Activated CD8-positive, alpha-beta memory T cell treated with anti-CD3 and anti-CD28 coated beads, Interleukin-2, amount 10 ng/mL, durations not matched to agents 7 days and 5 days (primary cell): ENCODE measurements around the gene FOXP4. TPM values are rescaled to one million over a fixed set of nuclear protein-coding genes. Genes with fewer than 3 reads are reported as not detected.

Experiments used
- ATAC-seq: fragments of 150-1000 bp; cut with Tn5 transposase; one replicate; pipeline ENCODE4 v1.10.0; 2021; ENCODE audit warnings: moderate library complexity
- CTCF ChIA-PET: fragments of 350-600 bp; sonication (Branson Sonifier 250); formaldehyde crosslinking; loops from one replicate; lab custom pipeline; 2021; ENCODE audit warnings: antibody characterized with exemption; lab: Charles Lee
- DNase-seq: peaks from one replicate; pipeline ENCODE4 v3.0.0-alpha.2; 2020
- H3K27ac Mint-ChIP-seq: one replicate; pipeline ENCODE4 v1.8.0; 2021; ENCODE audit warnings: mild to moderate bottlenecking, mixed read lengths
- H3K27me3 Mint-ChIP-seq: one replicate; pipeline ENCODE4 v1.8.0; 2021; ENCODE audit warnings: mixed read lengths
- H3K36me3 Mint-ChIP-seq: one replicate; pipeline ENCODE4 v1.8.0; 2021; ENCODE audit warnings: mild to moderate bottlenecking, mixed read lengths
- H3K4me1 Mint-ChIP-seq: one replicate; pipeline ENCODE4 v1.8.0; 2021; ENCODE audit warnings: mixed read lengths
- H3K4me3 Mint-ChIP-seq: one replicate; pipeline ENCODE4 v1.8.0; 2021; ENCODE audit warnings: mild to moderate bottlenecking, moderate library complexity, mixed read lengths
- H3K9me3 Mint-ChIP-seq: one replicate; pipeline ENCODE4 v1.8.0; 2022; ENCODE audit warnings: low read depth, mixed read lengths
- total RNA-seq, 2 experiments: library from RNA; stranded (reverse); gene quantifications; one replicate each; pipeline ENCODE4 v1.2.3, GENCODE V29; 2021

The FOXP4 gene
- total RNA-seq, 2 experiments from 2014 or later: 6.5 to 7.7 TPM

- ATAC-seq: no peak
- peaks cover 6% of the 10 kb centered on the region for H3K4me1 Mint-ChIP-seq
- H3K4me3 Mint-ChIP-seq: no peak overlapping the region
- peaks cover 3% of the 10 kb centered on the region for H3K9me3 Mint-ChIP-seq
- no peak for DNase-seq
- peaks cover 41% of the 10 kb centered on the region for H3K27me3 Mint-ChIP-seq
- CTCF ChIA-PET: interaction anchor here (1.0 kb wide), 1 partner anchor 15 kb away, joined by 3 read pairs; no protein-coding TSS in a partner anchor
- peaks cover 3% of the 10 kb centered on the region for H3K36me3 Mint-ChIP-seq
- H3K27ac Mint-ChIP-seq: no peak overlapping the region
These were observed 75.2 kb downstream of the FOXP4 start for GRCh38 chr6:41621367-41621766.

GRCh38 chr6:41621802-41622201 is 75.6 kb downstream of the FOXP4 start:
- no peak for DNase-seq
- no peak overlapping the region for H3K27ac Mint-ChIP-seq
- H3K27me3 Mint-ChIP-seq: peaks cover 41% of the 10 kb centered on the region
- H3K9me3 Mint-ChIP-seq: peaks cover 3% of the 10 kb centered on the region
- no peak for ATAC-seq
- no peak overlapping the region for H3K4me3 Mint-ChIP-seq
- H3K36me3 Mint-ChIP-seq: peaks cover 3% of the 10 kb centered on the region
- peaks cover 6% of the 10 kb centered on the region for H3K4me1 Mint-ChIP-seq
- CTCF ChIA-PET: interaction anchor here (1.0 kb wide), 1 partner anchor 15 kb away, joined by 3 read pairs; no protein-coding TSS in a partner anchor

GRCh38 chr6:41622206-41622988 is 76.2 kb downstream of the FOXP4 start:
- DNase-seq (no peak), ATAC-seq (no peak)
- peaks cover 3% of the 10 kb centered on the region for H3K36me3 Mint-ChIP-seq
- CTCF ChIA-PET: interaction anchor here (1.0 kb wide), 1 partner anchor 16 kb away, joined by 3 read pairs; no protein-coding TSS in a partner anchor
- H3K4me3 Mint-ChIP-seq: no peak overlapping the region
- H3K4me1 Mint-ChIP-seq: peaks cover 6% of the 10 kb centered on the region
- H3K9me3 Mint-ChIP-seq: peaks cover 3% of the 10 kb centered on the region
- no peak overlapping the region for H3K27ac Mint-ChIP-seq
- peaks cover 41% of the 10 kb centered on the region for H3K27me3 Mint-ChIP-seq

DNA sequence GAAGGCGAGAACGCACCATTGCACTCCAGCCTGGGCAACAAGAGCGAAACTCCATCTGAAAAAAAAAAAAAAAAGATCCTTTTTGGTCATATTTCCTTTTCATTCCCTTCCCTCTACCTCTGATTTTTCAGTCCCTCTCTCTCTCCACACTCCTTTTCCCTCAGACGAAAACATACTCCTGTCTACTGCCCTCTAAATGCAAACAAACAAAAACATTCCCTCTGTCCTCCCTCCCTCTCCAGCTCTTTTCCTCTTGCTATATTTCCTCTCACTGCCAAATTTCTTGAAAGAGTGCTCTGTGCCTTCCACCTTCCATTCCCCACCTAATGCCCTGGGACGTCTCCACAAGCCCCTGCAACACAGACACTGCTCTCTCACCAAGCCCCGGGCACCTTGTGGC is 77.1 kb downstream of the FOXP4 start:
- no peak overlapping the region for H3K4me3 Mint-ChIP-seq
- peaks cover 41% of the 10 kb centered on the region for H3K27me3 Mint-ChIP-seq
- no peak for ATAC-seq
- H3K4me1 Mint-ChIP-seq: peaks cover 6% of the 10 kb centered on the region
- H3K36me3 Mint-ChIP-seq: peaks cover 3% of the 10 kb centered on the region
- CTCF ChIA-PET: interaction anchor here (0.8 kb wide), 1 partner anchor 153 kb away, joined by 7 read pairs; no protein-coding TSS in a partner anchor
- no peak for DNase-seq
- H3K27ac Mint-ChIP-seq: no peak overlapping the region
- H3K9me3 Mint-ChIP-seq: peaks cover 3% of the 10 kb centered on the region

- Mint-ChIP-seq H3K27ac (no peak overlapping the region), H3K4me3 (no peak overlapping the region), H3K36me3 (peaks cover 3% of the 10 kb centered on the region), H3K9me3 (peaks cover 3% of the 10 kb centered on the region), H3K4me1 (peaks cover 6% of the 10 kb centered on the region), H3K27me3 (peaks cover 37% of the 10 kb centered on the region)
- ATAC-seq: no peak
- CTCF ChIA-PET: interaction anchor here (0.7 kb wide), 1 partner anchor 59 kb away, joined by 3 read pairs; no protein-coding TSS in a partner anchor
- DNase-seq: no peak
These were observed 78.6 kb downstream of the FOXP4 start for GRCh38 chr6:41624621-41625380.

DNA sequence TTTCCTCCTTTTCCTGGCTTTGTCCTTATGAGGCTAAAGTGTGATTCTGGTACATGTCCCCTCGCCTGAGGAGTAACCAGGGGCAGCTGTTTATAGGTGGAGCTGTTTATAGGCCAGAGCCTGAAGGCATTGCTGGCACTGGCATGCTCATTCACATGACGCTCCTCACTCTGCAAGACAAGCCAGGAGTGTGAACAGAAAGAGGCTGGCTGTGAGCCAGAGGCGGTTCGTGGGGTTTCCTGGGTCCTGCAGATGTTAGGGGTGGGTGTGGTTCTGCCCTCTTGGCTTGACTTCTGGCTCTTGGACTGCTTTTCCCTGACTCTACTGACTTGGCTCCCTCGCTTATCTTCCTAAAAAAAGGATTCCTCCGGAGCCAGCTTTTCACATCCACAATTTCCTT is 79.3 kb downstream of the FOXP4 start:
- H3K27me3 Mint-ChIP-seq: peaks cover 36% of the 10 kb centered on the region
- CTCF ChIA-PET: interaction anchor here (0.7 kb wide), 1 partner anchor 58 kb away, joined by 3 read pairs; no protein-coding TSS in a partner anchor
- H3K4me3 Mint-ChIP-seq: no peak overlapping the region
- H3K4me1 Mint-ChIP-seq: peaks cover 6% of the 10 kb centered on the region
- H3K36me3 Mint-ChIP-seq: peaks cover 3% of the 10 kb centered on the region
- no peak overlapping the region for H3K27ac Mint-ChIP-seq
- peaks cover 3% of the 10 kb centered on the region for H3K9me3 Mint-ChIP-seq
- ATAC-seq (no peak), DNase-seq (no peak)

- no peak overlapping the region for H3K4me3 Mint-ChIP-seq
- peaks cover 6% of the 10 kb centered on the region for H3K4me1 Mint-ChIP-seq
- DNase-seq (no peak), ATAC-seq (no peak)
- H3K36me3 Mint-ChIP-seq: peaks cover 3% of the 10 kb centered on the region
- peaks cover 3% of the 10 kb centered on the region for H3K9me3 Mint-ChIP-seq
- peaks cover 35% of the 10 kb centered on the region for H3K27me3 Mint-ChIP-seq
- CTCF ChIA-PET: no interaction called here
- H3K27ac Mint-ChIP-seq: no peak overlapping the region
These were observed 79.8 kb downstream of the FOXP4 start for GRCh38 chr6:41626022-41626421.

- CTCF ChIA-PET: no interaction called here
- Mint-ChIP-seq H3K9me3 (no peaks in the 10 kb centered on the region), H3K4me3 (no peak overlapping the region), H3K4me1 (peaks cover 6% of the 10 kb centered on the region), H3K27me3 (peaks cover 35% of the 10 kb centered on the region), H3K27ac (no peak overlapping the region), H3K36me3 (no peaks in the 10 kb centered on the region)
- DNase-seq (no peak), ATAC-seq (no peak)
These were observed 80.7 kb downstream of the FOXP4 start for GRCh38 chr6:41626917-41627316.

DNA sequence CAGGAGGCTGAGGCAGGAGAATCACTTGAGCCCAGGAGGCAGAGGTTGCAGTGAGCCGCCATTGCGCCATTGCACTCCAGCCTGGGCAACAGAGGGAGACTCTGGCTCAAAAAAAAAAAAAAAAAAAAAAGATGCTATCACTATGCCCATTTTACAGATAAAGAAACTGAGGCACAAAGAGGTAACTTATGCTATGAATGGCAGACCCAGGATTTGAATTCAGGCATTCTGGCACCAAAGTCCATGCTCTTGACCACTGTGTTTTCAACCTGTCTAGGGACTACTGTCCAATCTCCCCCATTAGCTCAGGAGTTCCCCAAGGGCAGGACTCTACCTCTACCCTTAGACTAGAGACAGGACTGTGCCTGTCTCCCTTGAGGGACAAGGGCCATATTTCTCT is 82.9 kb downstream of the FOXP4 start:
- CTCF ChIA-PET: interaction anchor here (0.7 kb wide), 1 partner anchor 18 kb away, joined by 3 read pairs; no protein-coding TSS in a partner anchor
- no peak overlapping the region for H3K4me3 Mint-ChIP-seq
- ATAC-seq (no peak), DNase-seq (no peak)
- H3K27ac Mint-ChIP-seq: no peak overlapping the region
- H3K27me3 Mint-ChIP-seq: peaks cover 41% of the 10 kb centered on the region
- peaks cover 6% of the 10 kb centered on the region for H3K4me1 Mint-ChIP-seq
- no peaks in the 10 kb centered on the region for H3K36me3 Mint-ChIP-seq
- H3K9me3 Mint-ChIP-seq: no peaks in the 10 kb centered on the region

- Mint-ChIP-seq H3K4me1 (peaks cover 3% of the 10 kb centered on the region), H3K27ac (no peak overlapping the region), H3K27me3 (peaks cover 46% of the 10 kb centered on the region), H3K9me3 (no peaks in the 10 kb centered on the region), H3K4me3 (no peak overlapping the region), H3K36me3 (no peaks in the 10 kb centered on the region)
- ATAC-seq: no peak
- DNase-seq: no peak
- CTCF ChIA-PET: no interaction called here
These were observed 83.9 kb downstream of the FOXP4 start for GRCh38 chr6:41630069-41630468.

DNA sequence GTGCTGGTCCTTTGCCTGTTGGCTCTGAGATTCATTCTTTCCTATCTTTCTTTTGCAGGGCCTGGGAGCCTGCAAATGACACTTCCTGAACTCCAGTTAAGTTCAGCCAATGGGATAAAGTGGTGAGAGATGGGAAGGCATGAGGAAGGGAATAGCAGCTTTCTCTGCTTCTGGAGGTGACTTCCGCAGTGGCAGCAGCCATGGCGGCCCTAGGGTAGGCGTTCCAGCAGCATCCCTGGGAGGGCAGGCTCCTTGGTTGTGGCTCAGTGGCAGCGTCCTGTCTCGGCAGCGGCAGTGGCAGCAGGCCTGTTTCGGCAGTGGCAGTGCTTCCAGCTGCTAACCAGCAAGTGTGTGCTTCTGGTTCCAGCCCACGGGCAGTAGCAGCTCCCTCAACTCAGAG is 84.8 kb downstream of the FOXP4 start:
- H3K27me3 Mint-ChIP-seq: peaks cover 47% of the 10 kb centered on the region
- no peak for DNase-seq
- no peaks in the 10 kb centered on the region for H3K36me3 Mint-ChIP-seq
- ATAC-seq: no peak
- CTCF ChIA-PET: no interaction called here
- H3K4me1 Mint-ChIP-seq: no peaks in the 10 kb centered on the region
- no peaks in the 10 kb centered on the region for H3K9me3 Mint-ChIP-seq
- H3K27ac Mint-ChIP-seq: no peak overlapping the region
- H3K4me3 Mint-ChIP-seq: no peak overlapping the region

DNA sequence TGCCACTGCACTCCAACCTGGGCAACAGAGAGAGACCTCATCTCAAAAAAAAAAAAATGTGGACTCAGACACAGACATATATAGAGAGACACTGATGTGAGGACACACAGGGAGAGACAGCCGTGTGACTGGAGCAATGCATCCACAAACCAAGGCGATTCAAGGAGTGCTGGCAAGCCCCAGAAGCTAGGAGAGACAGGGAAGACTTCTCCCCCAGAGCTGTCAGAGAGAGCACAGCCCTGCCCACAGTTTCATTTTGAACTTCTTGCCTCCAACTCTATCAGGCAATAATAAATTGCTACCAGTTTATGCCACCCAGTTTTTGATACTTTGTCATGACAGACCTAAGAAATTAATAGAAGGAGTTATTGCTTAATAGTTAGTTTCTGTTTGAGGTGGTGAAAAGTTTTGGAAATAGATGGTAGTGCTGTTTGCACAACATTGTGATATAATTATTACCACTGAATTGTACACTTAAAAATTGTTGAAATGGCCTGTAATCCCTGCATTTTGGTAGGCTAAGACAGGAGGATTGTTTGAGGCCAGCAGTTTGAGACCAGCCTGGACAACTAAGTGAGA is 87.0 kb downstream of the FOXP4 start:
- Mint-ChIP-seq H3K9me3 (no peaks in the 10 kb centered on the region), H3K27ac (no peak overlapping the region), H3K36me3 (no peaks in the 10 kb centered on the region), H3K4me1 (peaks cover 3% of the 10 kb centered on the region), H3K4me3 (no peak overlapping the region), H3K27me3 (peaks cover 60% of the 10 kb centered on the region)
- ATAC-seq (no peak), DNase-seq (no peak)
- CTCF ChIA-PET: interaction anchor here (0.9 to 1.4 kb wide), 2 partner anchors 31 to 265 kb away, joined by 3 read pairs; no protein-coding TSS in a partner anchor

- peaks cover 70% of the 10 kb centered on the region for H3K27me3 Mint-ChIP-seq
- DNase-seq (no peak), ATAC-seq (no peak)
- H3K9me3 Mint-ChIP-seq: no peaks in the 10 kb centered on the region
- H3K4me3 Mint-ChIP-seq: no peak overlapping the region
- no peak overlapping the region for H3K27ac Mint-ChIP-seq
- CTCF ChIA-PET: no interaction called here
- no peaks in the 10 kb centered on the region for H3K36me3 Mint-ChIP-seq
- H3K4me1 Mint-ChIP-seq: peaks cover 3% of the 10 kb centered on the region
These were observed 88.5 kb downstream of the FOXP4 start for GRCh38 chr6:41634657-41635056.
